GM19099 (cell line): ENCODE results near the gene LGALS3BP.

Experiments
- POLR2A ChIP-seq: IDR thresholded peaks from 3 replicates; pipeline ENCODE4 v1.6.1; 2011; ENCODE audit warnings: low read depth; ENCODE audit not compliant: insufficient read length; ENCODE audit errors: extremely low read depth

LGALS3BP gene

GRCh38 chr17:79006794-79007503, 27.2 kb upstream of the LGALS3BP start:
- TF ChIP-seq POLR2A, result no peak

- TF ChIP-seq POLR2A, result no peak
These were observed 26.3 kb upstream of the LGALS3BP start for GRCh38 chr17:79006046-79006445.

GRCh38 chr17:79005063-79005861, 25.5 kb upstream of the LGALS3BP start:
- no peak for TF ChIP-seq POLR2A

- TF ChIP-seq POLR2A, result no peak
These were observed 24.1 kb upstream of the LGALS3BP start for GRCh38 chr17:79003661-79004411.

- TF ChIP-seq POLR2A, result no peak
These were observed 23.3 kb upstream of the LGALS3BP start for GRCh38 chr17:79002796-79003593.

GRCh38 chr17:79002291-79002690, 22.6 kb upstream of the LGALS3BP start:
- TF ChIP-seq POLR2A, result no peak

GRCh38 chr17:79001190-79002020, 21.7 kb upstream of the LGALS3BP start:
- TF ChIP-seq POLR2A, result no peak

GRCh38 chr17:79000396-79001189, 20.9 kb upstream of the LGALS3BP start:
- no peak for TF ChIP-seq POLR2A

- no peak for TF ChIP-seq POLR2A
These were observed 20.2 kb upstream of the LGALS3BP start for GRCh38 chr17:78999947-79000395.

- no peak for TF ChIP-seq POLR2A
These were observed 19.5 kb upstream of the LGALS3BP start for GRCh38 chr17:78999056-78999768.

GRCh38 chr17:78998311-78999055, 18.8 kb upstream of the LGALS3BP start:
- TF ChIP-seq POLR2A, result no peak

- TF ChIP-seq POLR2A, result no peak
These were observed 18.2 kb upstream of the LGALS3BP start for GRCh38 chr17:78997881-78998280.
